ENCODE data around the gene TMEM129.
A peak's percentile ranks its signal among the peaks of the same experiment; 100 is the strongest.
"Not testable (repeated sequence)": the region's sequence is repeated elsewhere in the genome, so short reads cannot be mapped to it uniquely, and the experiment has no call there.

Gene TMEM129

DNA sequence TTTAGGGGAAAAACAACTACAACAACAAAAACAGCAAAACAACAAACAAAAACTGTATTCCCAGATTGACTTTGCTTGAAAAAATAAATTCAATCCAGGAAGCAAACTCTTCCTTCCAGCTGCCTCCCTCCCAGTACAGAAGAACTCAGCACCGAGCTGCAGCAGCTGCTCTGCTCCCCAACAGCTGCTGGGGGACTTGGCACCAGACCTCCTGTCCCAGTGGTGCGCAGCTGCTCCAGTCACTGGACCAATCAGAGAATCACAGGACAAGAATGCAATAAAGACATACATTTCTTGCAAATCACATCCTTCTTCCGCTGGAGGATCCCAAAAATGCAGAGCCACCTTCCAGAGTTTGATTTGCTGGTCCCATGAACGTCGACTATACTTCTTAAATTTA, 25.2 kb downstream of the TMEM129 start:
- DNase-seq (ENCODE audit: low read depth) = no peak

GRCh38 chr4:1693131-1693896, 27.8 kb downstream of the TMEM129 start:
- DNase-seq (ENCODE audit: low read depth) = peak; percentile 85

DNA sequence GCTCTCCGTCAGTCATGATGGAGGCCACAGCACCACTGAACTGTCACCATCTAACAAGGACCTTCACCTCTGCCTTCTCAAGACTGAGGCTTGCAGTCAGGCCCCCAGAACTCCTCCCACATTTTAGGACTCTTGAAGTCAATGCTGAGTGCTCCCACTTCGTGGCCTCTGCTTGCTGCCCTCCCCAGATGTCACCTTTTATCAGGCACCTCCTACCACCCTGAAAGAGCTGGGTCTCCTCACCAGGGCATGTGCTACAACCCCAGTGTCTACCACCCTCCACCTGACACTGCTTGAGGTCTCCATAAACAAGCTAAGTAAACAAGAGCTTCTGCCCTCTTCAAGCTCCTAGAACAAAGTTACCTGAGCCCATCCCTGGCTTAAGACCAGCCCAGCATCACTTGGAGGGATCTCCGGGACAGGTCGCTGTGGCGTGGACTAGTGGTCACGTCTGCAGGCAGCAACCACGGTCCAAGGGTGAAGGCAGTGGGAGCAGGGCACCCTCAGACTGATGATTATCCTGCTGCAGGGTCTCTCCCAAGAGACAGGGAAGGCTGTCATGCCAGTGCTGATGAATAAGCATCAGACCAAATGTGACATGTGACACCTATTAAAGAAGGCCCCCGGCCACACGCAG, 29.3 kb downstream of the TMEM129 start:
- no peak for DNase-seq (ENCODE audit: low read depth)

DNA sequence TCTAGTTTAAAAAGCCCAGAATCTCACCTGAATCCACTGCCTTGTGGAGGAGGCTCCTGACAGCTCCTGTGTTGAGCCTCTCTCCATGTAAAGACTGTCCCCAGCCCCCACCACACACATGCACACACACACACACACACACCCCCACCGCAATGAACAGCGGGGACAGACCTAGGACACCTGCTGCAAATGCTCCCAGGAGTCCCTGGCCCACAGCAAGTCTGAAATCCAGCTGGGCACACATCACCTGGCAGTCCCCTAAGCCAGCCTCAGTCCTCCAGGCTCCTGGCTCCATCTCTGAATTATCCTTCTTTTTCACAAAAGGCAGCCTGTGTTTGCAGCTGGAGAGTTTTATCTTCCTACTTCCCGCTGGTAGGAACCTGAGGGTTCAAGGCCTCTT, 30.4 kb downstream of the TMEM129 start:
- no peak for DNase-seq (ENCODE audit: low read depth)

DNA sequence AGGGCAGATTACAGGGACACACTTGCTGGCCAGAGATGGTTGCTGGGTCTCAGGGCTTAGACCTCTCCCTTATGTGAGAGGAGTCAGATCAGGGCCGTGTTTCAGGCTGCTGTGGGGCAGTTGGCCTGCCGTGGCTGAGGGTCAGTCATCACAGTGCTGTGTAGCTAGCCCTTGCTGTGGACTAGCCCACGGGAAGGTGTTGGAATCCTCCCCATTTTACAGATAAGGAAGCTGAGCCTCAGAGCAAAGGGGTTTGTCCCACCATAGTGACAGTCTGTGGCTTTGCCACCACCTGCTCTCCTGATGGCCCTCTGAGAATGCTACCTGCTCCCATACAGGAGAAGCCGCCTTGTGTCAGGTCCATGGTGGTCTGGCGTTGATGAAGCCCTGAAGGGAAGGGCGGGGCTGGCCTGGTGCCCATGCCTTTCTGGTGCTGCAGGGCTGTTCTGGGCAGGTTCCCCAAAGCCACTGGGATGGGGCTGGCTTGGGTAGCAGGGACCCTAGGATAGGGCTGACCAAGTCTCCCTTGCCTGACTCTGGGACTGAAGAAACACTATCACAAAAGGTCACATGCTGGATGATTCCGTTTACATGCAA, 34.6 kb downstream of the TMEM129 start:
- DNase-seq (ENCODE audit: low read depth) = no peak

DNA sequence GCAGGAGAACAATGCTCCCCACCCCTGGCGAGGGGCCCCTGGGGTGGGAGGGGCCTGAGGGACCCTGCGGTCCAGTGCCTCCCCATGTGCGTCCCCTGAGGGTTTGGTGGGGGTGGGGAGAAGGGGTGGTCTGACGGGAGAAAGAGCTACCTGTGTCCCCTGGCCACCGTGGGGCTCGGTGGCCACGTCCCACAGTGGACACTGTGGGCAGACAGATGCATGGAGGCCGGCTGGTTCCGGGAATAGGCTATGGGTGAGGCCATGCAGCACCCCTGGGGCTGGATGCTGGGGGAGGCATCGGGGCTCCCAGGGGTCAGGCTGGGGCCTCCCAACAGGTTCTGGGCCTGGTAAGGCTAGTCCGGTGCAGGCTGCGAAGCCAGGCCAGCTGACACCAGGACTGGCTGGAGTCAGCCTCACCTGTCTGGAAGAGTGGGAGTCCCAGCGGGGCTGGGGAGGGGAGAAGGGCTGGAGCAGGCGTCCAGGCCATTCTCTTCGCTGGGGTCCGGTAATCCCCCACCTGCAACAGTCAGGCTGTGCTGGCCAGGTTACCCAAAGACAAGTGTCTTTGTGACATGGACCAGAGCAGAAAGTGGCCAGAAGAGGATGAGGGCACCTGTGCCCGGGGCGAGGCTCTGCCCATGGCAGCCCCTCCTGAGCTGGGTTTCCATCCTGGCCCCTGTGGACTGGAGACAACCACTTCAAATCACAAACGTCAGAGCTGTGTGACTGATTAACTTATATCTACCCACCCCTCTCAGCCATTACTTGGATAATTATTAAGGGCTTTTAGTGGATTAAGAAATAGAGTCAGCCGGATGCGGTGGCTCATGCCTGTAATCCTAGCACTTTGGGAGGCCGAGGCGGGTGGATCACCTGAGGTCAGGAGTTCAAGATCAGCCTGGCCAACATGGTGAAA, 35.6 kb downstream of the TMEM129 start:
- no peak for DNase-seq (ENCODE audit: low read depth)

GRCh38 chr4:1684506-1685234, 36.5 kb downstream of the TMEM129 start:
- DNase-seq (ENCODE audit: low read depth) = no peak

DNA sequence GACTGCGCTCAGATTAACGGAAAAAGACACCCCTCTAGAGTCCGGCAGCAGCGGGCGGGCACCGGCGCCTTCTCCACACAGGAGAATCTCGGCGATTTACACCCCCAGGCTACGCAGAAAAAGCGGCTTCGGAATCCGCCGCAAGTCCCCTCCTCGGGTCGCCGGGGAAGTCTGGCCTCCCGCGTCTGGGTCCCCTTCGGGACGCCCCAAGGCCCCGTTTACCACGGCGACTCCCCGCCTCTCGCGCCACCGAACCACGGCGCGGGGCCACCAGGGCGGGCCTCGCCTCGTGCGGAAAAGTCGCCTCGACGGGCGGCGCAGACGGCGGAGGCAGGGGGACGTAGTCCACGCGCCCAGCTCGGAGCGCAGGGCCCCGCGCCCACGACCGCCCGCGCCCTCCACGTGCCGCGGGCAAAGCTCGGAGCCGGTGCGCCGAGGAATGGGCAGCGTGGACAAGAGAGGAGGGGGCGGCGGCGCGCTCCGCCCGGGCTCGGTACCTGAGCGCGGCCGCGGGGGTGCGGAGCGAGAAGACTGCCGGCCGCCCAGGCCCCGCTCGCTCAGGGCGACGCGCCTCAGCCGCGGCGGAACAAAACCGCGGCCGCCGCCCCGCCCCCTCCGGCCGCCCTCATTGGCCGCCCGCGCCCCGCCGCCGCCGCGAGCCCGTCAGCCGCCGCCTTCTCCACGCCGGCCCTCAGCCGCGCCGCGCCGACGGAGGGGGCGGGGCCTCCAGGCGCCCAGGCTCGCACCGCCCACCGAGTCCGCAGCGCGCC, 37.2 kb downstream of the TMEM129 start, which contains the start of gene FAM53A:
FAM53A (minus strand) TSS at position 578 of the 770 bp plus-strand sequence. CDS start 15,572 bp downstream, outside the sequence.
- peak; percentile 70 for DNase-seq (ENCODE audit: low read depth)

- DNase-seq (ENCODE audit: low read depth) = peak; percentile 92
Measured at GRCh38 chr4:1683261-1683735, 37.8 kb downstream of the TMEM129 start.

GRCh38 chr4:1682860-1683259, 38.3 kb downstream of the TMEM129 start:
- DNase-seq (ENCODE audit: low read depth) = no peak

DNA sequence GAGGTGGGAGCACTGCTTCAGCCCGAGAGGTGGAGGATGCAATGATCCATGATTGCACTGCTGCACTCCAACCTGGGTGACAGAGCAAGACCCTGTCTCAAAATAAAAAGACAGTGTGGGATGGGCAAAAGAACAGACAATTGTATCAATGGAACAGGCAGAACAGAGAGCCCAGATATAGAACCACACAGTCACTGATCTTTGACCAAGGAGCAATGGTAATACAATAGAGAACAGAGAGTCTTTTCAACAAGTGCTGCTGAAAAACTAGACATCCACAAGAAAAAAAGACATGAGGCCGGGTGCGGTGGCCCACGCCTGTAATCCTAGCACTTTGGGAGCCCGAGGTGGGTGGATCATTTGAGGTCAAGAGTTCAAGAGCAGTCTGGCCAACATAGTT, 42.9 kb downstream of the TMEM129 start:
- DNase-seq (ENCODE audit: low read depth) = no peak

- DNase-seq (ENCODE audit: low read depth) = no peak
Measured at GRCh38 chr4:1676605-1677525, 44.3 kb downstream of the TMEM129 start.

DNA sequence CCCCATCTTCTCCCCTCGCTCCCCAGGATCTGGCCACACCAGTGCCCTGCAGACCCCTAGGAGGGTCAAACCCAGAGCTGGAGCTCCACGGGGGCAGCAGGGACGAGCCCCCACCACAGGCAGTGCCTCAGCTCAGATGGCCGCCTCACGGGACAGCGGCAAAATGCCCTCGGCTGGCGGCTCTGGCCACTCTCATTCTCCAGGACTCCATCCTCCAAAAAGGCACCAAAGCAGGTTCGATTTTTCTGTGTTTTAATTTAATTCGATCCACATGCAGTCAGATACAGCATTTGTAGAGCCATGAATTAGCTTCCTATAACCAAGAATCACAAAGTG, 45.4 kb downstream of the TMEM129 start:
- no peak for DNase-seq (ENCODE audit: low read depth)

GRCh38 chr4:1675136-1675801, 45.9 kb downstream of the TMEM129 start:
- DNase-seq (ENCODE audit: low read depth) = no peak

- no peak for DNase-seq (ENCODE audit: low read depth)
Measured at GRCh38 chr4:1674682-1675081, 46.4 kb downstream of the TMEM129 start.

DNA sequence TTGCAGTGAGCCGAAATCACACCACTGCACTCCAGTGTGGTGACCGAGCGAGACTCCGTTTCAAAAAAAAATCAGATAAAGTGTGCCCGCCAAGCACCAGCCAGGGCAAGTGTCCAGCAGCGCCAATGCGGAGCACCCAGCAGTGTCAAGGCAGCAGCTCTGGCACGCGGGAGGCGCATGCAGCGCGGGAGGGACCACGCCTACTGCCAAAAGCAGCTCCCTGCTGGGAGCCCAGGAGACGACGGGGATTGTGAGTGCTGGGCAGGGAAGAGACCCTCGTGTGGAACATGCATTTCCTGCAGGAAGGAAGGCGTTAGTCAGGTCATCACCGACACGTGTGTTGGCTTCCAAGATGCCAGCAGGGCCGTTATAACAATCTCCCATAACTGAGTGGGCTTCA, 47.5 kb downstream of the TMEM129 start:
- no peak for DNase-seq (ENCODE audit: low read depth)

DNA sequence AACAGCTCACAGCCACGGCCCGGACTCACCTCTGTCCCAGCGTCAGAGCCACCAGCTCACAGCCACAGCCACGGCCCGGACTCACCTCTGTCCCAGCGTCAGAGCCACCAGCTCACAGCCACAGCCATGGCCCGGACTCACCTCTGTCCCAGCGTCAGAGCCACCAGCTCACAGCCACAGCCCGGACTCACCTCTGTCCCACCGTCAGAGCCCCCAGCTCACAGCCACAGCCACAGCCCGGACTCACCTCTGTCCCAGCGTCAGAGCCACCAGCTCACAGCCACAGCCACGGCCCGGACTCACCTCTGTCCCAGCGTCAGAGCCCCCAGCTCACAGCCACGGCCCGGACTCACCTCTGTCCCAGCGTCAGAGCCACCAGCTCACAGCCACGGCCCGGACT, 50.1 kb downstream of the TMEM129 start:
- not testable (repeated sequence) for DNase-seq (ENCODE audit: low read depth)

- no peak for DNase-seq (ENCODE audit: low read depth)
Measured at GRCh38 chr4:1670279-1670678, 50.8 kb downstream of the TMEM129 start.

GRCh38 chr4:1669850-1670249, 51.3 kb downstream of the TMEM129 start:
- DNase-seq (ENCODE audit: low read depth) = no peak

Data from amniotic epithelial cell (primary cell).